HEK293 (cell line): ENCODE results near the gene SUSD3.

Experiments used
- CTCF ChIP-seq: fragments of 450-650 bp; formaldehyde crosslinking; IDR thresholded peaks from 2 replicates; pipeline ENCODE4 v1.5.1; 2016; ENCODE audit warnings: missing biosample characterization, missing genetic modification characterization
- SCRT2 ChIP-seq: fragments of 450-650 bp; formaldehyde crosslinking; IDR thresholded peaks from 2 replicates; pipeline ENCODE4 v1.5.1; 2016; ENCODE audit warnings: missing biosample characterization, missing genetic modification characterization
- ZNF138 ChIP-seq: fragments of 450-650 bp; formaldehyde crosslinking; IDR thresholded peaks from 2 replicates; pipeline ENCODE4 v1.5.1; 2016; ENCODE audit warnings: missing biosample characterization, missing genetic modification characterization, borderline replicate concordance
- ZNF140 ChIP-seq: fragments of 450-650 bp; formaldehyde crosslinking; IDR thresholded peaks from 2 replicates; pipeline ENCODE4 v1.5.1; 2016; ENCODE audit warnings: missing biosample characterization, missing genetic modification characterization
- ZNF549 ChIP-seq: fragments of 450-650 bp; IDR thresholded peaks from 2 replicates; pipeline ENCODE4 v1.5.1; 2018; ENCODE audit warnings: missing biosample characterization, missing genetic modification characterization, mild to moderate bottlenecking, inconsistent platforms, moderate library complexity
- ZNF561 ChIP-seq: fragments of 450-650 bp; IDR thresholded peaks from 2 replicates; pipeline ENCODE4 v1.5.1; 2018; ENCODE audit warnings: missing biosample characterization, missing genetic modification characterization, borderline replicate concordance

DNA sequence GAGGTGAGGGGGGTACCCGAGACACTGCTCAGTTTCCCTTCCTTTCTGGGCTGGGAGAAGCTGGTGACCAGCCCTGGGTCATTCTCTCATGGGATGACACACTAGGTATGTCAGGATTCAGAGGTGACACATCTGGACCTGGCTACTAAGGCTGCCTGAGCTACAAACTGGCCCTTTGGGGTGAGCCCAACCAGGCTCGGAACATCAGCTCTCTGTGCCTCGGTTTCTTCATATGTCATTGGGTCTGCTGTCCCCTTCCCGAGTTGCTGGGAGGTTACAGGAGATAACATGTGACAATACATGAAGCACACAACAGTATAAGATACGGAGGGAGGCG is 49.3 kb downstream of the SUSD3 start:
- no peak for TF ChIP-seq ZNF549
- no peak for TF ChIP-seq SCRT2 (tag by site-specific recombination)
- TF ChIP-seq ZNF138 (tag by site-specific recombination) = no peak
- no peak for TF ChIP-seq ZNF561 (tag by site-specific recombination)
- no peak for TF ChIP-seq ZNF140 (tag by site-specific recombination)
- no peak for TF ChIP-seq CTCF (tag by site-specific recombination)
